Measurements from ENCODE around the gene GPR171.

The GPR171 gene

GRCh38 chr3:151171145-151171757 is 31.8 kb downstream of the GPR171 start:
- DNase-seq, result peak; percentile 56

DNA sequence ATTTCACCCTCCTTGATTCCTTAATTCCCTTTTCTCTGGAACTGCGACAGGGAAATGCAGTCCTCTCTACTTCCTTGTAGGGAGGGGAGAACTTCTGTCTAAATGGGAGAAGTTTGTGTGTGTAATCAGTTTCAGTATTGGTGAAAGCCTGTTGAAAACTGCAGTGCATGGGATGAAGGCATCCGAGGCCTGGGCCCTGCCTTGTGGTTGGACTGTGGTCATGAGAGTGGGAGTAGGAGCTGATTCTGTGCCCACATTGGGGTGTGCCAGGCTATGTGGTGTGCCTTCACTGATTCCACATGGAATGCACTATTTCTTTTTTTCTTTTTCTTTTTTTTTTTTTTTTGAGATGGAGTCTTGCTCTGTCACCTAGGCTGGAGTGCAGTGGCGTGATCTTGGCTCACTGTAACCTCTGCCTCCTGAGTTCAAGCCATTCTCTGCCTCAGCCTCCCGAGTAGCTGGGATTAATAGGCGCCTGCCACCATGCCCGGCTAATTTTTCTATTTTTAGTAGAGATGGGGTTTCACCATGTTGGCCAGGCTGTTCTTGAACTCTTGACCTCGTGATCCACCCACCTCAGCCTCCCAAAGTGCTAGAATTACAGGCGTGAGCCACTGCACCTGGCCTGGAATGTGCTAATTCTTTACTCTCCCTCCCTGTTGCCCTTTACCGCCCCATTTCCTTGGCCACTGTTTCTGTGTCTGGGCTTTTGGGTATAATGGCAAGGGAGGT is 32.9 kb downstream of the GPR171 start:
- peak; percentile 65 for DNase-seq

DNA sequence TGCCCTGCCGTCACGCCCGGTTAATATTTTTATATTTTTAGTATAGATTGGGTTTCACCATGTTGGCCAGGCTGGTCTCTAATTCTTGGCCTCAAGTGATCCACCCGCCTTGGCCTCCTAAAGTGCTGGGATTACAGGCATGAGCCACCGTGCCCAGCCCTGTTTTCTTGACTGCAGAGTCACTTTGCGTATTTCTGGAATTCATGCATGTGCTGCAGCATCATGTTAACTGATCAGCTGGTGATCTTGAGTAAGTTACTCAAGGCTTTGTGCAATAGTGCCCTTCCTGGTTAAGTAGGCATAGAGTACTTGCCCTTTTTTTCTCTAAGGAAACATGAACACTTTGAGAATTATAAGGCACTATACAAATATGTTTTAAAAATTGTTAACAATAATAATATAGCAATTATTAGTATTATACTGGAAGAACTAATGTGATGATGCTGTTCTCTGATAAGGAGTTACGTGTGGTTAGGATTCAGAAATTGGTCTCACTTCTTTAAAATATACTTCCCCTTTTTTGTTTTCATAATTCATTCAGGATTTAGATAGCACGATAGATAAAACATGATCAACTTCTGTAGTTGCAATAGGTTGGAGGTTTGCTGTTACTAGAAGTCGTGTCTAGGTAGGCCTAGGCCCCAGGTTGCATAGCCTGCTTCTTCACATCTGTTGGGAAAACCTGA is 33.6 kb downstream of the GPR171 start:
- DNase-seq, result peak; percentile 83

GRCh38 chr3:151168269-151169094 is 34.5 kb downstream of the GPR171 start:
- DNase-seq, result peak; percentile 12

DNA sequence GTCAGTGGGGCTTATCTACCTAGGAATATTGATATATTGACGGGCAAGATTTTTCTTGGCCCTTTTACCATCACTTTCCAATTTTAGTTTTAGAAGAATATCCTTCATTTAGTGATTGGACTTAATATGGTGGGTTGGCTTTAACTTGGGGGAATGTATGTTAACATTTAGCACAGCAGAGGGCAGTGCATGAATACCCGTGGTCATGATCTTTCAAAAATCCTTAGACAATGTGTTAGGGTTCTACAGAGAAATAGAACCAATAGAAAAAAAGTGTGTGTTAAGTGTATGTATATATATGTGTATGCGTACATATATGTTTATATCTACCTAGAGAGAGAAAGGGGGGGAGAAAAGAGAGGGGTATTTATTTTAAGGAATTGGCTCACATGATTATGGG is 36.9 kb downstream of the GPR171 start:
- DNase-seq, result no peak

DNA sequence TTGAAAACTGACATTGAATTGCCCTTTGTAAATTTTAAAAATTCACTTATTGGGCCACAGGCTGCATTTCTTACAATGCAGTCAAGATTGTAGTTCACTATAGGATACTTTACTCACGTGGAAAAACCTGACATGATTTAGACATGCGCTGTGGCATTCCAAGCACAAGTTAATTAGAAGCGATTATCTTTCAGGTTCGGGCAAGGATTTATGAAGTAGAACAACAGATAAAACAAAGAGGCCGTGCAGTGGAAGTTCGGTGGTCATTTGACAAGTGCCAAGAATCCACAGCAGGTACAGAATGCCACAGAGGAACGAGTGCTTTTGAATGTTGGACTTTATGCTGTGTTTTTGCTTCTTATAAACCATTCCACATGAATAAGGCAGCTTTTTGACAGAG is 37.8 kb downstream of the GPR171 start:
- no peak for DNase-seq

DNA sequence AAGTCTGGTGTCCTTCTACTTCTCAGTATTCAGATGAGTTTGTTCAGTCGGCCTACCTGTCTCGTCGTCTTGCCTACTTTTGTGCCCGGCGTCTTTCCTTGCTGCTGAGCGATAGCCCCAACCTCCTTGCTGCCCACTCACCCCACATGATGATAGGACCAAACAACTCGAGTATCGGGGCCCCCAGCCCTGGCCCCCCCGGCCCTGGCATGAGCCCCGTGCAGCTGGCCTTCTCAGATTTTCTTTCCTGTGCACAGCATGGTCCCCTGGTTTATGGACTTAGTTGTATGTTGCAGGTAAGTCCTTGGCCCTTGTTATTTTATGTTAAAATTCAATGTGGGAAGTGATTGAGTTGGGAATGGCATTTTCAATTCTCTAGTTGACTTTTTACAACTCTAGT is 43.2 kb downstream of the GPR171 start:
- no peak for DNase-seq

DNA sequence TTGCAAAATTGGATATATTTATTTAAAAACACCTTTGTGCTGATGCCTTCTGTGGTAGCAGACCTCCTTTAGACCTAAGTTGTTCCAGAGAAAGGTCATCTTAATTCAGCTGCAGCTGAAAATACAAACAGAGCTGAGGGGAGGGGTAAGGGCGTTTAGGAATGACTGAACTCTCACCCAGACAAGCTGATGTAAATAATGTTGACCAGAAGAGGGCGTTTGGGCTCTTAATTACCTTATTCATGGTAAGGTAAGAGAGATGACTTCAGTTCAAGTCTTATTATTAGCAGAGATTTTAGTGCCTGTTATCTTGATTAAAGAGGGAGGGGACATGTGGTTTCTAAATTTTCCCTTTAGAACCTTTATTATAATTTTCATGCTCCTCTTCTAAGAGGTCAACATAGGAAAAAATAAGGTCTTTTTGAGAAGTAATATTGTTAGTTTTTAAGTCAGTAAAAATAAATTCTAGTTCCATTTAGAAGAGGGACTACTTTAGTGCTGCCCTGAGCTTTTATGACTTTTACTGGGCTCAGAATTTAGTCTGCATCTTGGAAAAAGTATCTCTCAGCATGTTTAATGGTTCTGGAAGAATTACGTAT is 46.3 kb downstream of the GPR171 start:
- DNase-seq, result no peak

DNA sequence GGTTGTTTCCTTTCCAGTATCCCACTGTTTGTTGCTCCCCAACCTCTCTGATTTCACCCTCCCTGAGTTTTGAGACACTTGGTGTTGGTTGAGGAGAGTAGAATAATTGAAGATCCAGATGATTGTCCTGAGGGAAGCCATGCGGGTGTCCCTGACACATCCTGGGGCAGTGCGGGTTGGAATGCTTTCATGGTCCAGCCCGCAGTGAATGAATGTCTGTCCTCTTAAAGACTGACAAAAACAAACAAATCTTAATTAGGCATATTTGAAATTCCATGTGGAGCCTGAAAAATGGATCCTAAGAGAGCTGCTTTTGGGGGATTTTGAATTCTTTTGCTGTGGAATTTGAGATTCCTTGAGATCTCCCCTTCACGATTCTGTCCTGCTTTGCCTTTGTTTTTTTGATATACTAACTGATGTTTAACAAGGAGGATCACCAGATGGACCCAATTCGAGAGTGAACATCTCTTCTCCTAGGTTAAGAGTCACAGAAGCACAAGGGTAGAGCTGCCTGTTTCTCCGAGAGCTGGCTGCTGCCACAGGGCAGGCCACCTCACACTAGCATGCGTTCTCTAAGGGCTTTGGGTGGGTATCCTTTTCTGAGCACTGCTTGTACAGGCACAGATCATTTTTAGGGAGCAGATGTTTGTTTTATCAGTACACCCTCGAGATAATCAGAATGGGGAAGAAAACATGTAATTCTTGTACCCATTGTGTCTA is 47.4 kb downstream of the GPR171 start:
- DNase-seq, result no peak

DNA sequence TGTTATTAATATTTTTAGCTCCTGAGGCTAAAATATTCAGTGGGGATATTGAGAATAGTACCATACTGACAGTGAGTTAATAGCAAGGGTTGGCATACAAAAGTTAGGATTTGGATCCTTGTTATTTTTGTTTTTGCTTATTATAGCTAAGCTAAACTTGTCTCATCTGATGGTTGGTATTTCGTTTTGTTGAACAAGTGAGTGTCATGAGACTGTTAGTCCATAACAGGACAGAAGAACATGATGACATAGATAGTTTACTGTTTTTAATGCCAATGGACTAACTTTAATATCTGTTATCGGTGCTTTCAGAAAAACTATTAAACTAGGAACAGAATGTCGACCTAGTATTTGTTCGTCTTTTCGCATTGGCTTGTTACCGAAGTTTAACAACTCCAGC is 48.5 kb downstream of the GPR171 start:
- DNase-seq, result no peak

DNA sequence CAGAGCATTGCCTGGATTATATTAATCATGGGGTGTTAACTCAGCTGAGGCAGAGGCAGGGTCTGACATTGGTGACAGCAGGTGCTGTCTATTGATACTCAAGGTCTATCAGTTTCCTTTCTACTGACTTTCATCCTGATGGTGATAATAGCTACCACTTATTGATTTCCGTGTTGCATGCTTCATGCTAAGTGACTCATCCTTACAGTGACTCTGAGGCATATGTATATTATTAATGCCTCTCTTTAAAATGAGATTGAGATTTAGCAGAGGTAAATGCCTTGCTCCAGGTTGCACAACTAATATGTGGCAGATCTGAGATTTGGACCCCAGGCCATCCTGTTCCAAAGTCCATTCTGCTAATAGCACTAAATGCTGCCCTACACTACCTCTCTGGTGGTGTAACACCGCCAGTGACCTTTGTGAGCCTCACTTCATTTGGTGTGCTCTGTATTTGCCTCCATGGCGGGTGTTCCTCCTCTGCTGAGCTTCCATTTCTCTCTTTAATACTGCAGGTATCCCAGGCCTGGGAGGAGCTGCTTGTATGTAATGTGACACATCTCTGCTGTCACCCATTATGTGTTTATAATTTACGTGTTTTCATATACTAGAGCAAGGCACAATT is 50.4 kb downstream of the GPR171 start:
- DNase-seq, result no peak
